ENCODE results near the gene LRMDA.

DNA sequence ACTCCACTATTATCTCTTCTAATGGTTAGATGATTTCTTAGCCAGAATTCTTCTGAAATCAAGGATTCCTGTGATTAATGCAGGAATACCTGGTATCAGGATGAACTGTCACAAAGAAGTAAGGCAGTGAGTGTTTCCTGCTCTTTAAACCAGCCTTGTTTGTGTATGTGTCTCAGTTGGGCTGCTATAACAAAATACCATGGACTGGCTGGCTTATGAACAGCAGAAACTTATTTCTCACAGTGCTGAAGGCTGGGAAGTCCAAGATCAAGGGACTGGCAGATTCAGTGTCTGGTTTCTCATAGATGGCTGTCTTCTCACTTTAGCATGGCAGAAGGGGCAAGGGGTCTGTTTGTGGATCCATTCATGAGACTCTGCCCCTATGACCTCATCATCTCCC, 42.7 kb downstream of the LRMDA start:
- TF ChIP-seq CTCF (IDR thresholded peaks at IDR 0.05; ENCODE audit: low read depth, low read length), result no peak
- TF ChIP-seq EZH2phosphoT487 (IDR thresholded peaks at IDR 0.05; ENCODE audit: low read depth), result no peak

Data from OCI-LY3 (cell line).